HG02571 (cell line): ENCODE measurements around the gene LRSAM1.

Experiments
- ATAC-seq: cut with Tn5 transposase; IDR thresholded peaks from one replicate; pipeline ENCODE4 v1.9.1; 2021; ENCODE audit warnings: mild to moderate bottlenecking, moderate library complexity; ENCODE audit not compliant: unreplicated experiment

The LRSAM1 gene

GRCh38 chr9:127424676-127424999, 26.7 kb upstream of the LRSAM1 start:
- peak; percentile 25 for ATAC-seq

GRCh38 chr9:127426756-127427155, 24.6 kb upstream of the LRSAM1 start:
- no peak for ATAC-seq

GRCh38 chr9:127428348-127428747, 23.0 kb upstream of the LRSAM1 start:
- no peak for ATAC-seq

- no peak for ATAC-seq
These were observed 20.9 kb upstream of the LRSAM1 start for GRCh38 chr9:127430415-127430814.

- no peak for ATAC-seq
These were observed 13.6 kb upstream of the LRSAM1 start for GRCh38 chr9:127437497-127438264.

- ATAC-seq = no peak
These were observed 12.9 kb upstream of the LRSAM1 start for GRCh38 chr9:127438394-127438793.

GRCh38 chr9:127444283-127444920, 6.9 kb upstream of the LRSAM1 start:
- ATAC-seq = no peak

GRCh38 chr9:127444921-127445850, 6.1 kb upstream of the LRSAM1 start:
- ATAC-seq = no peak

GRCh38 chr9:127445851-127446712, 5.2 kb upstream of the LRSAM1 start:
- no peak for ATAC-seq

- no peak for ATAC-seq
These were observed 4.4 kb upstream of the LRSAM1 start for GRCh38 chr9:127446713-127447415.

GRCh38 chr9:127447416-127448111, 3.7 kb upstream of the LRSAM1 start:
- ATAC-seq = no peak

- ATAC-seq = no peak
These were observed 3.1 kb upstream of the LRSAM1 start for GRCh38 chr9:127448112-127448805.

GRCh38 chr9:127449332-127449966, 1.9 kb upstream of the LRSAM1 start:
- no peak for ATAC-seq

GRCh38 chr9:127450243-127450760, 1.0 kb upstream of the LRSAM1 start:
- ATAC-seq = peak; percentile 1

GRCh38 chr9:127451608-127451857, 223 bp downstream of the LRSAM1 start:
- no peak for ATAC-seq

GRCh38 chr9:127451858-127452656, 747 bp downstream of the LRSAM1 start:
- ATAC-seq = no peak

GRCh38 chr9:127452691-127453090, 1.4 kb downstream of the LRSAM1 start:
- ATAC-seq = no peak
